ENCODE results near the gene ATOH8. TPM values are rescaled to one million over a fixed set of nuclear protein-coding genes. Genes with fewer than 3 reads are reported as not detected.

Gene ATOH8
- total RNA-seq, 4 donors from 2014 or later, result 13.2 to 83.0 (median 45.3) TPM

GRCh38 chr2:85802354-85803103, 48.7 kb downstream of the ATOH8 start:
- no peaks in the 10 kb centered on the region for H3K27me3 ChIP-seq
- no peaks in the 10 kb centered on the region for H3K36me3 ChIP-seq
- H3K9me3 ChIP-seq, result no peaks in the 10 kb centered on the region
- peak in 1 of 2 donors; percentile 11 for DNase-seq
- no peak overlapping the region for H3K4me3 ChIP-seq
- no peaks in the 10 kb centered on the region for H3K4me1 ChIP-seq
- TF ChIP-seq CTCF (IDR thresholded peaks at IDR 0.05), result no peak
- no peak for TF ChIP-seq POLR2A (IDR thresholded peaks at IDR 0.05)
- no peak overlapping the region for H3K27ac ChIP-seq
- intact Hi-C loops (cut with DNase I; ENCODE audit: low total_unique reads), result no loop called here

GRCh38 chr2:85803704-85804425, 50.1 kb downstream of the ATOH8 start:
- Histone ChIP-seq H3K4me1 (no peaks in the 10 kb centered on the region), H3K4me3 (no peak overlapping the region), H3K36me3 (no peaks in the 10 kb centered on the region), H3K27ac (no peak overlapping the region), H3K9me3 (no peaks in the 10 kb centered on the region), H3K27me3 (no peaks in the 10 kb centered on the region)
- DNase-seq, result peak in 1 of 2 donors; percentile 10
- TF ChIP-seq CTCF (IDR thresholded peaks at IDR 0.05) (no peak), POLR2A (IDR thresholded peaks at IDR 0.05) (no peak)
- intact Hi-C loops (cut with DNase I; ENCODE audit: low total_unique reads), result no loop called here

- Histone ChIP-seq H3K4me3 (no peak overlapping the region), H3K27ac (no peak overlapping the region), H3K9me3 (no peaks in the 10 kb centered on the region), H3K27me3 (no peaks in the 10 kb centered on the region), H3K4me1 (no peaks in the 10 kb centered on the region), H3K36me3 (no peaks in the 10 kb centered on the region)
- peak in 1 of 2 donors; percentile 12 for DNase-seq
- TF ChIP-seq CTCF (IDR thresholded peaks at IDR 0.05), result peak; percentile 36 to 53 (median 40)
- no peak for TF ChIP-seq POLR2A (IDR thresholded peaks at IDR 0.05)
- intact Hi-C loops (cut with DNase I; ENCODE audit: low total_unique reads), result no loop called here
Observed at GRCh38 chr2:85804583-85804982, 50.8 kb downstream of the ATOH8 start.

- TF ChIP-seq CTCF (IDR thresholded peaks at IDR 0.05) (no peak), POLR2A (IDR thresholded peaks at IDR 0.05) (no peak)
- H3K4me1 ChIP-seq, result no peaks in the 10 kb centered on the region
- peak in 1 of 2 donors; percentile 3 for DNase-seq
- H3K9me3 ChIP-seq, result no peaks in the 10 kb centered on the region
- no peak overlapping the region for H3K4me3 ChIP-seq
- intact Hi-C loops (cut with DNase I; ENCODE audit: low total_unique reads), result no loop called here
- H3K27me3 ChIP-seq, result no peaks in the 10 kb centered on the region
- H3K27ac ChIP-seq, result no peak overlapping the region
- no peaks in the 10 kb centered on the region for H3K36me3 ChIP-seq
Observed at GRCh38 chr2:85806358-85807118, 52.7 kb downstream of the ATOH8 start.

Measured in uterus (tissue), 4 donors.